ENCODE data around the gene DPP10.

DNA sequence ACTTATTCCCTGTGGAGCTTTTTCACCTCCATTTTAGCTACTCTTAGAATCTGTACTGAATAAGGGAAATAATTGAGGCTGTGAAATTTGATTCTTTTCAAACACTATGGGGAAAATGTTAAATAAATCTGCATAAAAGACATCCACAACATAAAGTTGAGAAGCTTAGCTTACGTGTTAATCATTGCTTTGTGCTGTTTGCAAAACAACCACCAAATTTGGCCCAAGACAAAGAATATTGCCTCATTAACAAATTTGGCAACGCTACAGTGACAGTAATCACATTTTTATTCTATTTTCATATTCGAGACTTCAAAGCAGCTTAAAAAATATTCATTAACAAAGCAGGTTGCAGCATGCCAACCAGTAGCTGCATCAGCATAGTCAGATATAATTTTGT lies 437.6 kb downstream of the DPP10 start:
- no peak for TF ChIP-seq POLR2A (IDR thresholded peaks at IDR 0.05)
- TF ChIP-seq, protein P1, sequence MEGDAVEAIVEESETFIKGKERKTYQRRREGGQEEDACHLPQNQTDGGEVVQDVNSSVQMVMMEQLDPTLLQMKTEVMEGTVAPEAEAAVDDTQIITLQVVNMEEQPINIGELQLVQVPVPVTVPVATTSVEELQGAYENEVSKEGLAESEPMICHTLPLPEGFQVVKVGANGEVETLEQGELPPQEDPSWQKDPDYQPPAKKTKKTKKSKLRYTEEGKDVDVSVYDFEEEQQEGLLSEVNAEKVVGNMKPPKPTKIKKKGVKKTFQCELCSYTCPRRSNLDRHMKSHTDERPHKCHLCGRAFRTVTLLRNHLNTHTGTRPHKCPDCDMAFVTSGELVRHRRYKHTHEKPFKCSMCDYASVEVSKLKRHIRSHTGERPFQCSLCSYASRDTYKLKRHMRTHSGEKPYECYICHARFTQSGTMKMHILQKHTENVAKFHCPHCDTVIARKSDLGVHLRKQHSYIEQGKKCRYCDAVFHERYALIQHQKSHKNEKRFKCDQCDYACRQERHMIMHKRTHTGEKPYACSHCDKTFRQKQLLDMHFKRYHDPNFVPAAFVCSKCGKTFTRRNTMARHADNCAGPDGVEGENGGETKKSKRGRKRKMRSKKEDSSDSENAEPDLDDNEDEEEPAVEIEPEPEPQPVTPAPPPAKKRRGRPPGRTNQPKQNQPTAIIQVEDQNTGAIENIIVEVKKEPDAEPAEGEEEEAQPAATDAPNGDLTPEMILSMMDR (IDR thresholded peaks at IDR 0.05), result no peak

Data from esophagus squamous epithelium (tissue), 4 donors.